MM.1S (cell line): Measurements from ENCODE around the gene NCSTN.
"Not testable (repeated sequence)": the region's sequence is repeated elsewhere in the genome, so short reads cannot be mapped to it uniquely, and the experiment has no call there.

Experiments used
- DNase-seq: peaks from one replicate; pipeline ENCODE4 v3.0.0-alpha.2; 2015
- H2AFZ ChIP-seq: fragments of 300-600 bp; sonication (generic); 2 replicates; pipeline ENCODE4 v1.6.0; 2016; ENCODE audit warnings: antibody characterized with exemption, low read length
- H3F3A ChIP-seq: fragments of 300-600 bp; sonication (generic); 2 replicates; pipeline ENCODE4 v1.6.1; 2016; ENCODE audit warnings: mild to moderate bottlenecking, antibody characterized with exemption, low read length, moderate library complexity, mixed read lengths; ENCODE audit not compliant: insufficient read depth
- H3K27ac ChIP-seq: fragments of 300-600 bp; sonication (generic); 2 replicates; pipeline ENCODE4 v1.5.1; 2016; ENCODE audit warnings: mild to moderate bottlenecking, low read length
- H3K27me3 ChIP-seq: fragments of 300-600 bp; sonication (generic); replicated peaks from 2 replicates; pipeline ENCODE4 v1.6.0; 2016; ENCODE audit warnings: low read length; ENCODE audit not compliant: insufficient read depth
- H3K36me3 ChIP-seq: fragments of 300-600 bp; sonication (generic); replicated peaks from 2 replicates; pipeline ENCODE4 v1.6.1; 2016; ENCODE audit warnings: mild to moderate bottlenecking, low read length, mixed read lengths; ENCODE audit not compliant: insufficient read depth
- H3K4me1 ChIP-seq: fragments of 300-600 bp; sonication (generic); 2 replicates; pipeline ENCODE4 v1.6.1; 2016; ENCODE audit warnings: low read length, mixed read lengths
- H3K4me2 ChIP-seq: fragments of 300-600 bp; sonication (generic); 2 replicates; pipeline ENCODE4 v1.6.0; 2016; ENCODE audit warnings: low read depth, low read length
- H3K4me3 ChIP-seq: fragments of 300-600 bp; sonication (generic); 2 replicates; pipeline ENCODE4 v1.5.1; 2016; ENCODE audit warnings: low read length, mixed read lengths
- H3K79me2 ChIP-seq: fragments of 300-600 bp; sonication (generic); 2 replicates; pipeline ENCODE4 v1.6.1; 2016; ENCODE audit warnings: mixed run types, low read length, mixed read lengths
- H3K9ac ChIP-seq: fragments of 300-600 bp; sonication (generic); 2 replicates; pipeline ENCODE4 v1.6.1; 2016; ENCODE audit warnings: low read length, mixed read lengths
- H3K9me2 ChIP-seq: fragments of 300-600 bp; sonication (generic); replicated peaks from 2 replicates; pipeline ENCODE4 v1.6.1; 2016; ENCODE audit warnings: mild to moderate bottlenecking, low read length, mixed read lengths; ENCODE audit not compliant: insufficient read depth
- H3K9me3 ChIP-seq: fragments of 300-600 bp; sonication (generic); replicated peaks from 2 replicates; pipeline ENCODE4 v1.6.1; 2016; ENCODE audit warnings: mild to moderate bottlenecking, low read length, mixed read lengths; ENCODE audit not compliant: insufficient read depth
- H4K20me1 ChIP-seq: fragments of 300-600 bp; sonication (generic); 2 replicates; pipeline ENCODE4 v1.6.1; 2016; ENCODE audit warnings: mild to moderate bottlenecking, low read length, moderate library complexity, mixed read lengths; ENCODE audit not compliant: insufficient read depth
- EZH2 ChIP-seq: fragments of 300-600 bp; sonication (generic); optimal IDR thresholded peaks from 2 replicates; pipeline ENCODE3; 2017; ENCODE audit warnings: low read depth, mild to moderate bottlenecking, antibody characterized with exemption, low read length, mixed read lengths
- EZH2phosphoT487 ChIP-seq: fragments of 300-600 bp; sonication (generic); IDR thresholded peaks from 2 replicates; pipeline ENCODE4 v1.6.1; 2018; ENCODE audit warnings: antibody characterized with exemption, low read length
- TF ChIP-seq, protein P1 (sequence below): fragments of 300-600 bp; sonication (generic); IDR thresholded peaks from 2 replicates; pipeline ENCODE4 v1.5.1; 2016; ENCODE audit warnings: antibody characterized with exemption, low read length, mixed read lengths

The NCSTN gene

GRCh38 chr1:160377585-160378206 lies 34.5 kb downstream of the NCSTN start:
- no peaks in the 10 kb centered on the region for H3F3A ChIP-seq
- no peak overlapping the region for H3K27ac ChIP-seq
- DNase-seq = no peak
- no peaks in the 10 kb centered on the region for H3K79me2 ChIP-seq
- H3K9ac ChIP-seq = no peak overlapping the region
- H3K9me3 ChIP-seq = no peaks in the 10 kb centered on the region
- no peaks in the 10 kb centered on the region for H3K9me2 ChIP-seq
- H2AFZ ChIP-seq = no peak overlapping the region
- H3K4me2 ChIP-seq = no peak overlapping the region
- no peaks in the 10 kb centered on the region for H4K20me1 ChIP-seq
- H3K4me1 ChIP-seq = peaks cover 4% of the 10 kb centered on the region; the same call in 1 of the 2 replicates
- TF ChIP-seq EZH2 (no peak), EZH2phosphoT487 (no peak)
- TF ChIP-seq, protein P1, sequence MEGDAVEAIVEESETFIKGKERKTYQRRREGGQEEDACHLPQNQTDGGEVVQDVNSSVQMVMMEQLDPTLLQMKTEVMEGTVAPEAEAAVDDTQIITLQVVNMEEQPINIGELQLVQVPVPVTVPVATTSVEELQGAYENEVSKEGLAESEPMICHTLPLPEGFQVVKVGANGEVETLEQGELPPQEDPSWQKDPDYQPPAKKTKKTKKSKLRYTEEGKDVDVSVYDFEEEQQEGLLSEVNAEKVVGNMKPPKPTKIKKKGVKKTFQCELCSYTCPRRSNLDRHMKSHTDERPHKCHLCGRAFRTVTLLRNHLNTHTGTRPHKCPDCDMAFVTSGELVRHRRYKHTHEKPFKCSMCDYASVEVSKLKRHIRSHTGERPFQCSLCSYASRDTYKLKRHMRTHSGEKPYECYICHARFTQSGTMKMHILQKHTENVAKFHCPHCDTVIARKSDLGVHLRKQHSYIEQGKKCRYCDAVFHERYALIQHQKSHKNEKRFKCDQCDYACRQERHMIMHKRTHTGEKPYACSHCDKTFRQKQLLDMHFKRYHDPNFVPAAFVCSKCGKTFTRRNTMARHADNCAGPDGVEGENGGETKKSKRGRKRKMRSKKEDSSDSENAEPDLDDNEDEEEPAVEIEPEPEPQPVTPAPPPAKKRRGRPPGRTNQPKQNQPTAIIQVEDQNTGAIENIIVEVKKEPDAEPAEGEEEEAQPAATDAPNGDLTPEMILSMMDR = no peak
- H3K27me3 ChIP-seq = no peaks in the 10 kb centered on the region
- no peak overlapping the region for H3K4me3 ChIP-seq
- H3K36me3 ChIP-seq = no peaks in the 10 kb centered on the region

- not testable (repeated sequence) for H3K36me3 ChIP-seq, H2AFZ ChIP-seq, H3K27me3 ChIP-seq, H3K79me2 ChIP-seq, H3K4me2 ChIP-seq, H3K27ac ChIP-seq, H3F3A ChIP-seq, H3K9ac ChIP-seq, H3K9me2 ChIP-seq, DNase-seq, H3K9me3 ChIP-seq, H3K4me1 ChIP-seq, H3K4me3 ChIP-seq, H4K20me1 ChIP-seq
Observed at GRCh38 chr1:160384812-160385211, 41.6 kb downstream of the NCSTN start.

DNA sequence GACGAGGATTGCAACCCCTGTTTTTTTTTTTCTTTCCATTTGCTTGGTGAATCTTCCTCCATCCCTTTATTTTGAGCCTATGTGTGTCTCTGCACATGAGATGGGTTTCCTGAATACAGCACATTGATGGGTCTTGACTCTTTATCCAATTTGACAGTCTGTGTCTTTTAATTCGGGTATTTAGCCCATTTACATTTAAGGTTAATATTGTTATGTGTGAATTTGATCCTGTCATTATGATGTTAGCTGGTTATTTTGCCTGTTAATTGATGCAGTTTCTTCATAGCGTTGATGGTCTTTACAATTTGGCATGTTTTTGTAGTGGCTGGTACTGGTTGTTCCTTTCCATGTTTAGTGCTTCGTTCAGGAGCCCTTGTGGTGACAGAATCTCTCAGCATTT lies 45.2 kb downstream of the NCSTN start:
- not testable (repeated sequence) for H4K20me1 ChIP-seq, DNase-seq, H3K27ac ChIP-seq, H3K36me3 ChIP-seq, H3K9me3 ChIP-seq, H3K9me2 ChIP-seq, H3K4me1 ChIP-seq, H2AFZ ChIP-seq, H3F3A ChIP-seq, H3K79me2 ChIP-seq, H3K27me3 ChIP-seq, H3K4me2 ChIP-seq, H3K9ac ChIP-seq, H3K4me3 ChIP-seq

- H4K20me1 ChIP-seq = no peaks in the 10 kb centered on the region
- no peaks in the 10 kb centered on the region for H3F3A ChIP-seq
- H3K36me3 ChIP-seq = no peaks in the 10 kb centered on the region
- no peak overlapping the region for H3K9ac ChIP-seq
- H2AFZ ChIP-seq = no peak overlapping the region
- no peak overlapping the region for H3K4me3 ChIP-seq
- no peaks in the 10 kb centered on the region for H3K4me1 ChIP-seq
- no peaks in the 10 kb centered on the region for H3K79me2 ChIP-seq
- no peaks in the 10 kb centered on the region for H3K9me3 ChIP-seq
- H3K27ac ChIP-seq = no peak overlapping the region
- no peak overlapping the region for H3K4me2 ChIP-seq
- H3K9me2 ChIP-seq = no peaks in the 10 kb centered on the region
- no peak for TF ChIP-seq EZH2phosphoT487
- TF ChIP-seq, protein P1 = no peak
- no peak for TF ChIP-seq EZH2
- no peaks in the 10 kb centered on the region for H3K27me3 ChIP-seq
- DNase-seq = no peak
Observed at GRCh38 chr1:160394673-160395072, 51.5 kb downstream of the NCSTN start.
